Kidney (tissue), 14 donors: ENCODE results near the gene PSMD1. TPM values are rescaled to one million over a fixed set of nuclear protein-coding genes. Genes with fewer than 3 reads are reported as not detected.

ENCODE experiments used
- DNase-seq, 5 donors: peaks; one replicate each; pipeline ENCODE4 v3.0.0-alpha.2; 2013 to 2020
- FAIRE-seq: peaks from 2 replicates; lab custom pipeline; 2012; peaks lifted over from hg19 to GRCh38; lab: Jason Lieb, UNC
- H3K27ac ChIP-seq, 2 donors: one replicate each; pipeline ENCODE4 v1.7.0; 2013; ENCODE audit warnings: low read depth in 2 of 2, low read length in 2 of 2, inconsistent platforms in 1 of 2
- H3K27me3 ChIP-seq: one replicate; pipeline ENCODE4 v1.7.1; 2013; ENCODE audit warnings: low read length, inconsistent platforms; ENCODE audit not compliant: control insufficient read depth, insufficient read depth
- H3K36me3 ChIP-seq, 3 donors: one replicate each; pipeline versions ENCODE4 v1.7.0 to v1.7.1; 2013; ENCODE audit warnings: low read length in 3 of 3, control low read depth in 1 of 3, inconsistent platforms in 1 of 3; ENCODE audit not compliant: insufficient read depth in 3 of 3, control insufficient read depth in 2 of 3
- H3K4me1 ChIP-seq, 3 donors: one replicate each; pipeline versions ENCODE4 v1.7.0 to v1.7.1; 2013; ENCODE audit warnings: low read length in 3 of 3, inconsistent platforms in 1 of 3, low read depth in 1 of 3; ENCODE audit not compliant: control insufficient read depth in 2 of 3, insufficient read depth in 2 of 3
- H3K4me3 ChIP-seq, 3 donors: one replicate each; pipeline versions ENCODE4 v1.7.0 to v1.8.1; 2013; ENCODE audit warnings: low read length in 3 of 3, control low read depth in 1 of 3, inconsistent platforms in 1 of 3
- H3K9ac ChIP-seq, 3 donors: one replicate each; pipeline versions ENCODE4 v1.7.0 to v1.7.1; 2013; ENCODE audit warnings: low read length in 3 of 3, control low read depth in 1 of 3, inconsistent platforms in 1 of 3
- H3K9me3 ChIP-seq, 3 donors: one replicate each; pipeline versions ENCODE4 v1.7.0 to v1.7.1; 2013; ENCODE audit warnings: low read length in 3 of 3, control low read depth in 1 of 3, inconsistent platforms in 1 of 3; ENCODE audit not compliant: control insufficient read depth in 2 of 3, insufficient read depth in 1 of 3
- CTCF ChIP-seq: IDR thresholded peaks from 3 replicates; pipeline ENCODE4 v1.5.1; 2012; ENCODE audit warnings: mild to moderate bottlenecking, moderate library complexity, borderline replicate concordance; ENCODE audit not compliant: insufficient read depth; ENCODE audit errors: extremely low read depth
- intact Hi-C: fragments of 100-400 bp; cut with DNase I; formaldehyde crosslinking; loops from one replicate; pipeline ENCODE4 v1.11.1; 2022
- polyA plus RNA-seq: library from polyadenylated mRNA; stranded (reverse); fragments of 350-450 nt; fragmentation: Illumina TruSeq; extraction: RNeasy Lipid Tissue Mini Kit (QIAGEN cat#74804); gene quantifications from one replicate; pipeline ENCODE4 v1.2.3, GENCODE V29; 2014; ENCODE audit warnings: low read depth, low replicate concordance; ENCODE audit not compliant: insufficient read depth
- total RNA-seq: library from RNA; stranded (reverse); fragmentation: NEBNext Ultra II Directional; extraction: Animal tissue kit (Norgen Biotek cat#: 25700); gene quantifications from one replicate; pipeline ENCODE4 v1.2.1, GENCODE V29; 2021
- donor health status: control.
- donor health status: control.
- donor health status: control.
- donor health status: control.
- donor health status: control.
- donor health status: DM: yes; HTN: yes; CAD: no.
- donor health status: Normal renal cell carcinoma (clear cell type).

Gene PSMD1
- total and polyA plus RNA-seq, 2 donors from 2014 or later, result 75.6 to 95.4 TPM

- Histone ChIP-seq H3K9ac (no peak overlapping the region), H3K36me3 (no peaks in the 10 kb centered on the region), H3K4me1 (no peaks in the 10 kb centered on the region), H3K27ac (no peak overlapping the region), H3K27me3 (peaks cover 7% of the 10 kb centered on the region), H3K9me3 (no peaks in the 10 kb centered on the region), H3K4me3 (no peak overlapping the region)
- FAIRE-seq (no peak), DNase-seq (no peak)
- no peak for TF ChIP-seq CTCF
- intact Hi-C loops, result no loop called here
These were observed 23.2 kb upstream of the PSMD1 start for GRCh38 chr2:231033147-231034132.

- peaks cover 12% of the 10 kb centered on the region for H3K27me3 ChIP-seq
- FAIRE-seq, result no peak
- H3K9ac ChIP-seq, result no peak overlapping the region
- H3K4me3 ChIP-seq, result no peak overlapping the region
- DNase-seq, result no peak
- no peaks in the 10 kb centered on the region for H3K36me3 ChIP-seq
- no peaks in the 10 kb centered on the region for H3K4me1 ChIP-seq
- intact Hi-C loops, result no loop called here
- no peaks in the 10 kb centered on the region for H3K9me3 ChIP-seq
- TF ChIP-seq CTCF, result no peak
- no peak overlapping the region for H3K27ac ChIP-seq
These were observed 22.3 kb upstream of the PSMD1 start for GRCh38 chr2:231034291-231034882.

GRCh38 chr2:231036131-231036530, 20.5 kb upstream of the PSMD1 start:
- Histone ChIP-seq H3K4me1 (no peaks in the 10 kb centered on the region), H3K9ac (no peak overlapping the region), H3K9me3 (no peaks in the 10 kb centered on the region), H3K36me3 (no peaks in the 10 kb centered on the region), H3K27ac (no peak overlapping the region), H3K27me3 (peaks cover 13% of the 10 kb centered on the region), H3K4me3 (no peak overlapping the region)
- DNase-seq, result no peak
- no peak for TF ChIP-seq CTCF
- intact Hi-C loops, result no loop called here
- no peak for FAIRE-seq
